Endothelial cell of umbilical vein (primary cell): ENCODE data around the gene CACNG4.

Experiments used
- EZH2 ChIP-seq: IDR thresholded peaks from 2 replicates; pipeline ENCODE4 v1.6.1; 2012; ENCODE audit warnings: borderline replicate concordance, low read depth, mild to moderate bottlenecking, moderate library complexity, low read length, inconsistent platforms; ENCODE audit not compliant: severe bottlenecking
- GATA2 ChIP-seq: IDR thresholded peaks from 2 replicates; pipeline ENCODE4 v1.7.0; 2011; ENCODE audit warnings: low read depth, mild to moderate bottlenecking, moderate library complexity, mixed read lengths, low read length; ENCODE audit not compliant: insufficient read length, insufficient read depth
- JUN ChIP-seq: IDR thresholded peaks from 2 replicates; pipeline ENCODE4 v1.6.1; 2011; ENCODE audit warnings: borderline replicate concordance, low read depth; ENCODE audit not compliant: insufficient read length, insufficient read depth
- MAX ChIP-seq: IDR thresholded peaks from 2 replicates; pipeline ENCODE4 v1.6.1; 2011; ENCODE audit not compliant: insufficient read depth, insufficient read length
- MYC ChIP-seq: IDR thresholded peaks from one replicate; pipeline ENCODE4 v1.6.1; 2011; ENCODE audit warnings: mild to moderate bottlenecking, low read depth, low read length
- POLR2A ChIP-seq: IDR thresholded peaks from 2 replicates; pipeline ENCODE4 v1.6.1; 2012; ENCODE audit warnings: low read depth, mild to moderate bottlenecking, control low read depth, low read length
- POLR2AphosphoS5 ChIP-seq: IDR thresholded peaks from 2 replicates; pipeline ENCODE4 v1.6.1; 2012; ENCODE audit warnings: low read depth, mild to moderate bottlenecking, control low read depth, low read length, moderate library complexity; ENCODE audit not compliant: insufficient read depth
- TF ChIP-seq, protein P1 (sequence below), 2 donors: IDR thresholded peaks; 1 replicate in 1 of 2; 2 replicates in 1 of 2; pipeline ENCODE4 v1.5.1; 2011; ENCODE audit warnings: low read length in 2 of 2, mild to moderate bottlenecking in 2 of 2, moderate library complexity in 2 of 2, control low read depth in 1 of 2, inconsistent platforms in 1 of 2, low read depth in 1 of 2; ENCODE audit not compliant: insufficient read depth in 1 of 2; ENCODE audit errors: extremely low read depth in 1 of 2

GRCh38 chr17:67072885-67073284 is 108.4 kb downstream of the CACNG4 start:
- TF ChIP-seq, protein P1, sequence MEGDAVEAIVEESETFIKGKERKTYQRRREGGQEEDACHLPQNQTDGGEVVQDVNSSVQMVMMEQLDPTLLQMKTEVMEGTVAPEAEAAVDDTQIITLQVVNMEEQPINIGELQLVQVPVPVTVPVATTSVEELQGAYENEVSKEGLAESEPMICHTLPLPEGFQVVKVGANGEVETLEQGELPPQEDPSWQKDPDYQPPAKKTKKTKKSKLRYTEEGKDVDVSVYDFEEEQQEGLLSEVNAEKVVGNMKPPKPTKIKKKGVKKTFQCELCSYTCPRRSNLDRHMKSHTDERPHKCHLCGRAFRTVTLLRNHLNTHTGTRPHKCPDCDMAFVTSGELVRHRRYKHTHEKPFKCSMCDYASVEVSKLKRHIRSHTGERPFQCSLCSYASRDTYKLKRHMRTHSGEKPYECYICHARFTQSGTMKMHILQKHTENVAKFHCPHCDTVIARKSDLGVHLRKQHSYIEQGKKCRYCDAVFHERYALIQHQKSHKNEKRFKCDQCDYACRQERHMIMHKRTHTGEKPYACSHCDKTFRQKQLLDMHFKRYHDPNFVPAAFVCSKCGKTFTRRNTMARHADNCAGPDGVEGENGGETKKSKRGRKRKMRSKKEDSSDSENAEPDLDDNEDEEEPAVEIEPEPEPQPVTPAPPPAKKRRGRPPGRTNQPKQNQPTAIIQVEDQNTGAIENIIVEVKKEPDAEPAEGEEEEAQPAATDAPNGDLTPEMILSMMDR (IDR thresholded peaks at IDR 0.05; ENCODE audit: extremely low read depth in 1 of 2, insufficient read depth in 1 of 2, low read depth in 1 of 2, low read length in 2 of 2): no peak
- TF ChIP-seq POLR2A (no peak), EZH2 (no peak), POLR2AphosphoS5 (no peak), GATA2 (no peak), MAX (no peak), JUN (no peak), MYC (no peak)
